ENCODE measurements around the gene GLRX.
"Not testable (repeated sequence)": the region's sequence is repeated elsewhere in the genome, so short reads cannot be mapped to it uniquely, and the experiment has no call there.

Gene GLRX

DNA sequence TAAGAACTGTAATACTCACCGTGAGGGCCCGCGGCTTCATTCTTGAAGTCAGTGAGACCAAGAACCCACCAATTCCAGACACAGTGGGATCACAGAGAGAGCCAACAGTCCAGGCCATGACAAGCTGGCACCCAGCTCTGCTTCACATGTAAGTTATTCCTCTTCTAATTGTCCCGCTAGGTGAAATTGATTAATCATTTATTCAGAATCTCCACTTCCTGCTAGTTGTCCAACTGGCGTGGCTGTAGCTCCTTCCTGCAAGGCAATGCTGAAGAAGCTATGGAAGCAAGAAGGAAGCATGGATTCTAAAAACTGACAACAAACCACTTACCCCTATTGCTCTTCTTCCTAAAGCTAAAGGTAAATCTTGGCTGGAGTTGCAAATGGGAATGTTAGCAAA is 30.0 kb upstream of the GLRX start:
- DNase-seq (ENCODE audit: low read depth): no peak

DNA sequence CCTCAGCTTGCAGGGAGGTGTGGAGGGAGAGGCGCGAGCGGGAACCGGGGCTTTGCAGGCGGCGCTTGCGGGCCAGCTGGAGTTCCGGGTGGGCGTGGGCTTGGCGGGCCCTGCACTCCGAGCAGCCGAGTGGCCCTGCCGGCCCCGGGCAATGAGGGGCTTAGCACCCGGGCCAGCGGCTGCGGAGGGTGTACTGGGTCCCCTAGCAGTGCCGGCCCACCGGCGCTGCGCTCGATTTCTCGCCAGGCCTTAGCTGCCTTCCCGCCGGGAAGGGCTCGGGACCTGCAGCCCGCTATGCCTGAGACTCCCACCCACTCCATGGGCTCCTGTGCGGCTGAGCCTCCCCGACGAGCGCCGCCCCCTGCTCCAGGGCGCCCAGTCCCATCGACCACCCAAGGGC is 28.6 kb upstream of the GLRX start:
- not testable (repeated sequence) for DNase-seq (ENCODE audit: low read depth)

DNA sequence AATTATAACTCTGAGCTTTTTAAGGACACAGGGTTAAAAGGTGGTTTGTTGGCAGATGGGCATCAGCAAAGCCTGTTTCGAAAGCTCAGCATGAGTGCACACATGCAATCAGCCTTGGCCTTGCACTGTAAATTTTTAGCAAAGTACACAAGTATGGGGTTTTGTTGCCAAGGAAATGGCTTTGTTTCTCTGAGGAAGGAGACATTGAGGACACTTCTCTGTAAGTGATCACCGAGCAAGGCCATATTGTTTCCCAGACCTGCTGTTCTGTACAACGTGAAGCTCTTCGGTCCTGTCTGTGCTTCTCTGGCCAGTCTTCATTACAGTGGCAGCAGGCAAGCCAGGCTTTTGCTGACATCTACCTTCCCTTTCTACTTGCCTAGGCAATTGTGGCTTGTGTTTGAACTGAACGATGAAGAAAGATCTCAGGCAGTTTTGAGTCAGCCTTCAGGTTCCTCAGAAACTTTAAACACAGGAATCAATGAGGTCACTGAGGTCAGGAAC is 27.9 kb upstream of the GLRX start:
- no peak for DNase-seq (ENCODE audit: low read depth)

DNA sequence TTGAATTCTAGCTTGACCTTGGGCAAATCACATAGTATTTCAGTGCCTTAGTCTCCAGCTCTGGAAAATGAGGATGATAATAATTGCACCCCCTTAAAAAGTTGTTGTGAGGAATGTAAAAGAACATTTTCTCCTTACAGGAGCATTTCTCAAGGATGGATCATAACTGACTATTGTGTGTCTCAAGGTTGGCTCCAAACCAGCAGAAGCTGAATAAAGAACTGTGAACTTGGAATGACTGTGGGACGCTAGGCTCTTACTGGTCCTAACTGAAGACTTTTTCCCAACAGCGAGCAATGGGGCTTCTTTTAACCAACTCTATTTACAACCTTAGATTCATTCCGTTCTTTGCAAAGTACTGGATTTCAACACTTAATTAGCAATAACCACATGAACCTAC is 26.2 kb upstream of the GLRX start:
- DNase-seq (ENCODE audit: low read depth): no peak

DNA sequence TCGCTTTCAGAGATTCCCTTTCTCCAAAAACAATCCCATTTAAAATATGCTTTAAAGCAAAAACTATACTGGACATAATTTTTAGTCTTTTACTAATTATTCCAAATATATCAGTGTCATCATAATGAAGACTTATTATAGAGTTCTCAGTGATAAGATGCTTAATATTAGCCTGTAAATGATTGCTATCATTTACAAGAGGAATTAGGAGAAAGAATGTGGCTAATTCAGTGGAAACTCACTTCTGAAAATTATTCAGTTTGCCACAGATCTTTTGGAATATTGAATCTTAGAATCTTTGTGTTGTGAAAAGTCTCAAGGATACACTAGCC is 24.7 kb upstream of the GLRX start:
- no peak for DNase-seq (ENCODE audit: low read depth)

DNA sequence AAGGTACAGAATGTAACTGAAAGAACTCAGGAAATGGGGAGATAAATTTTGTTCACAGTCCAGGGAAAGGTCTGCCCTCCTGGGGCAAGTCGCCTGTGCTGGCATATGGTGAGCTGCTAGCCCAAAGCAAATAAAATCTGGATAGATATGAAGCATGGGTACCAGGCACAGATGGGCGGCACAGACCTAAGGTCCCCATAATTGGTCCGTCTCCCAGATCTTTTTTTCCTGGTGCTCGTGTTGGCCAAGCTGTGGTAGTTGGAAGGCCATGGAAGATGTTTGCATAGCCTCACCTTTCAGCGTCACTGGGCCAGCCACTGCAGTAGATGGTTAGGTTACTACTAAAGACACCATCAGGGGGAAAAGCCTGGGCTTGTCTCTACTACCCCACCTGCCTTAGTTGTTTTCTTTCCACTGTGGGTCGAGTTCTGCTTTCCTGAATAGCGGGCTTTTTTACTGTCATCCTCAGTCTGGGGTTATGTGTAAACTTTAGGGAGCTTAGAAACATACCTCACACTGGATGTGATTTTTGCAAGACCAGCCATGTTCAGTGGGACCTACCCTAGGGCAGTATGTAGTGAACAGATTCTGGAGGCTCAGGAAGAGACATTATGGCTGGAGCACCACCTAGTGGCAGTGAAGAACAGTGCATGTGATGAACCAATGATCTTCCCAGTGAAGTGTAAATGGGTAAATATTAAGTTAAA is 24.2 kb upstream of the GLRX start:
- DNase-seq (ENCODE audit: low read depth): no peak

DNA sequence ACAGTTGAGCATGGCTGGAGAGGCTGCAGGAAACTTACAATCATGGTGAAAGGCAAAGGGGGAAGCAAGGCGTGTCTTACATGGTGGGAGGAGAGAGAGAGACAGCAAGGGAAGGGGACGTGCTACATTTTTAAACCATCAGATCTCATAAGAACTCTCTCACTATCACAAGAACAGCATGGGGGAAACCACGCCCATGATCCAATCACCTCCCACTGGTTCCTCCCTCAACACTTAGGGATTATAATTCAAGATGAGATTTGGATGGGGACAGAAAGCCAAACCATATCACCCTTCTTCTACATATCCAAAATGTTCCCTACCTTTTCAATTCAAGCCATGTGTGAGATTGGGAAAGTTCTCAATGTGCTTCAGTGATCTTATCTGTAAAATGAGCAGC is 22.9 kb upstream of the GLRX start:
- no peak for DNase-seq (ENCODE audit: low read depth)

DNA sequence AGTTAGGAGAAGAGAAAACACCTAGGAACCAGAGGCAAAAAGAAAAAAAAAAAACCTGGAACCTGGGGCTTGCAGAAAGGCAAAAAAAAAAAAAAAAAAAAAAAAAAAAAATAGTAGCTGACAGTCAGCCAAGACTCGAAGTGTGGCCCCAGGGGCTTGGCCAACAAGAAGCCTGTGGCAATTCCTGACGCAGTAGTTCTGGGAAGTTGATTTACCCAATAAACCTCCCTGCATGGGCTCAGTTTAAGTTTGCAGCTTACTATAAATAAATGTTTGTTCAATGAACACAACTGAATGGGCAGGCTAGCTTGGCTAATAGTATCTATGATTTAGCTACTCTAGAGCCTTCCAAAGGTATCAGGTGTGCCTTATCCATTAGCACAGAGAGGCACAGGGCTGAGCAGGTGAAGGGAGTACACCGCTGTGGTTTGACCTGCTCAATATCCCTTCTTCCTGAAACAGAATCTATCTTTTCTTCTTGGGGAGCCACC is 21.3 kb upstream of the GLRX start:
- DNase-seq (ENCODE audit: low read depth): no peak

DNA sequence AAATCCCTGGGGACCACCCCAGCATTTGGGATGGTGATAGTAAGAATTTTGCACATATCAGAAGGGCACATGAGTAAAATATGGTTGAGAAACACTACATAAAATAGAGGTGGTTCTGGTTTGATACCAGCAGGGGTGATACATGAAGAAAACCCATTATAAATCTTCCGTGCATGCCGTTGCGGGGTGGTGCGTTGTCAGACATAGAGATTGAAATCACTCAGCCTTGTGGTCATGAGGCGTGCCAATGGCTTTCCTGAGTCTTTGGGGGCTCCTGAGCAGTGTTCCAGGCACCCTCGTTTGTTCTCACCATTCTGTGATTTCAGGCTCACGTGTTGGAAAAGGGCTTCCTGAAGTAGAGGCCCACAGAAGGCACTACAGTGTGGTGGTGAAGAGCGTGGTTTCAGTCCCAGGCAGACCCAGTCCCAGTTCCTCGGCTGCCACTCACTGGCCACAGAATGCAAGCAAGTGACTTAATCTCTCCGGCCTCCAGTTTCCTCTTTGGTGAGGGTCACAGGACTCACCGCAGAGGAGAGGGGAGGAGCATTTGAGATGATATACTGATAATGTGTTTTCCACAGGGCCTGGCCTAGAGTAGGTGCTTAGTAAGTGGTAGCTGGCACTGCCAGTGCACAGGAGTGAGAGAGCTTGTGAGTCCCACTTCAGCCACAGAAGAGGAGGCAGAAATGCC is 20.5 kb upstream of the GLRX start:
- DNase-seq (ENCODE audit: low read depth): peak; percentile 65

DNA sequence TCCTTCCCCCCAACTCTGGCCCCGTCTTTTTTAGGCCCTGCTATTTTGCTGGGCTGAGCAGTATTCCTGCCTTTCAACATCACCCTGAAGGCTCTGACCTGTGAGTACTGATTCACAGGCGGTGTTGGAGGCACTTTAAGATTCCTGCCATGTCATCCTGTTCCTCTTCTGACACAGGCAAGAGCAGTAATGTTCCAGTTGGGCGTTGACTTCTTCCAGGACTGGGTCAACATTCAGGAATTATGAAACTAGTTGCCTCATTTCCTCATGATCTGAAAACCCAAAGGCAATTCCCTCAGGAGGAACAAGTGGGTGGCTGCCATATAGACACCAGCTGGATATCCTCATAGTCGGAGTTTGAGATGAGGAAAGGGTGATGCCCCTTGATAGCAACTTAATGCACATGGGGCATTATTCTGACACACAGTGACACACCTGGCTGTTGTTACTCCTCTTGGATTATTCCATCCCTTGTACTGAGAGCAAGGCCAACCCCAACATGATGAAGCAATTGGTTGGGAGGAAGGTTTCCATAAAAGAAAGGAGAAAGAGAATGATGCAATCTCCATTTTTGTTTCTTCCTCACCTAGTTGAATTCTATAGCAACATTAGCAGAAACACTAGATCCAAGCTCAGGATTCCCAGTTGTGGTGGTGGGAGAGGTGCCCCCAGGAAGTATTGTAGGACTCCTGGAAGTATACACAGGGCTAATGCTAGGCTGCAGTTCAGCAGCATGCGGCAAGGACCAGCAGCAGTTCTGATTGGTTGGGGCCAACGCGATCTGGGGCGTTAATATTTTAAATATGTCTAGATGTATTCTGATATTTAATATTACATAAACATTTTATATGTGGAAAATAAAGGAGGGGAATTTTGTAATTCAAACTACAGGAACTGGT is 19.6 kb upstream of the GLRX start:
- peak; percentile 95 for DNase-seq (ENCODE audit: low read depth)

DNA sequence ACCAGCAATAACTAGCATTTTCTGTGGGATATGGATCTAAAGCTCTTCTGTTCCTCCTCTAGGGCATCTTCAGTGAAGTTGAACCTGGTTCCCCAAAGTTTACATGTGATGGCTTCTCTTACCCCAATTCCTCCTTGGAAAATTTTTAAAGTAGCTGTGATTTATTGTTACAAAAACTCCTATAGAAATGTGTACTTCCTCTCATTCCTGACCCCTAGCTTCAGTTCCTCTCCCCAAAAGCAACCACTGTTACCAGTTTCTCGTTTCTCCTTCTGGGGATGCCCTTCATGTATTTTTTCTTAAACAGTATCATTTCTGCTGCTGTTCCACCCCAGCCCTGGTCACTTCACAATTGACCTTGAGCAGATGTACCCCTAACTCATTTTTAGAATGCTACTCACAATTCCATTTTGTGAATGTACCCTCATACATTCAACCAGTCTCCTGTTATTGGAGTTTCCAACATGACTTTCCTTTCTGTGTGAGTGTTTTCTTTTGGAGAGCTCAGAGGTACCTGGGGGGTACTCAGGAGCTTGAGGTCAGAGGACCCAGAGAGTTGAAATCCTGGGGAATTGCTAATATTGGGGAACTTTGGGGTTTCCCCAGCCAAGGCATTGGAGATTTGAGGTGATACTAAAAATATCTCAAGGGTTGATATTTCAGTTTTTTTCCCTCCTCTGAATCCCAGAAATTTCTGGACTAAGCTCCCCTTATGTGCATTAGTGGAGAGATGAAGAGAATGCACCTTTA is 18.6 kb upstream of the GLRX start:
- no peak for DNase-seq (ENCODE audit: low read depth)

DNA sequence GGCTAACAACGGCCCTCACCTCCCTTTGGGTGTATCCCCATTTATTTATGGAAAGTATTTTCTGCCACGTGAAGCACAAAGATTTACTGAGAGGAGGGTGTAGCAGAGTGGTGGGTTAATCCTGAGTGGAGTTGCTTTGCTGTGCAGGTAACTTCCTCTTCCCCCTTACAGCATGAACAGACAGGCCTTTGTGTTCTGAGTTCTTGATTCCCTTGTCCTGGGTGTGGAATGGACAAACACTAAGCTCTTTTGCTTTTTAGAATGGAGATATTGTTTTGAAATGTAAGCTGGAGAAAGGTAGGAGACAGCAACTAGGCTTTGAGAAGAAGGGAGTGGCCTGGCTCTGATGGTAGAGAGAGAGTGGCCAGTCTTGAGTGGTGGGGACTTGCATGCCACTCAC is 17.1 kb upstream of the GLRX start:
- DNase-seq (ENCODE audit: low read depth): no peak

DNA sequence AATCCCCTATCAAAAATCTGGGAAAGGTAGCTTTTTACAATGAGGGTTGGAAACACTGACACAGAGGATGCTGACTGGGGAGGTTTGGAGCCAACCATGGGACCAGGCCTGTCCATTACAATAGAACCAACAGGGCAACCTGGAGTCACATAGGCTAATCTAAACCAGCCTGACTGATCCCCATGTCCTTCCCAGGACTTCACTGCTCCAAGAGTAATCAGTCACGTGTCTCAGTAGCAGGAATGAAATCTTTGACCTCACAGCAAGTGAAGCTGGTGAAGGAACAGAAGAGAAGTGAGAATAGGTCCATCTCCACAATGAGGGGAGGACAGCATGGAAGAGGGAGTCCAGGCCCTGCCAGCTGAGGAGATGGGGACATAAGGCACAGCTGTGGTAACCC is 16.0 kb upstream of the GLRX start:
- DNase-seq (ENCODE audit: low read depth): no peak

DNA sequence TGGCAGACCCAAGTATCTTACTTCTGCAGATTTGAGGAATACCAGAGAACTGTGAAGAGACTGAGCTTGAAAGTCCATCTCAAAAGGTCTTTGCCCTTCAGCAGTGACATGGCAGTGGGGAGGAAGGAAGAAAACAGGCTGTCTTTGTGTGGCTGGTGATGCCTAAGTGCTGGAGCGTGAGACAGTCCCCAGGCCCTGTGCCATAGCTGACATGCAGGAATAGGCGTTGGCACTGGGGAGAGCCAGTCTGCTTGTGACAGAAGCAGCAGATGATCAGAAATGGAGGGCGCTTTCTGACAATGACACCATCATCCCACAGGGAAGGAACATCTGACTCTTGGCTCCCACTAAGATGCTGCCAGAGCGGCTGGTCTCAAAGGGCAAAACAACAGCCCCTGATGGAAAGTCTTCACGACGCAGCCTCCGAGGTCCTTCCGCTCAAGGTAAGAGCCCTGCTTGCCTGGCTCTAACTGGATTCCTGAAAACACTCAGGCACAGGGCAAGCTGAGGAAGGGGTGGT is 15.5 kb upstream of the GLRX start:
- DNase-seq (ENCODE audit: low read depth): no peak

DNA sequence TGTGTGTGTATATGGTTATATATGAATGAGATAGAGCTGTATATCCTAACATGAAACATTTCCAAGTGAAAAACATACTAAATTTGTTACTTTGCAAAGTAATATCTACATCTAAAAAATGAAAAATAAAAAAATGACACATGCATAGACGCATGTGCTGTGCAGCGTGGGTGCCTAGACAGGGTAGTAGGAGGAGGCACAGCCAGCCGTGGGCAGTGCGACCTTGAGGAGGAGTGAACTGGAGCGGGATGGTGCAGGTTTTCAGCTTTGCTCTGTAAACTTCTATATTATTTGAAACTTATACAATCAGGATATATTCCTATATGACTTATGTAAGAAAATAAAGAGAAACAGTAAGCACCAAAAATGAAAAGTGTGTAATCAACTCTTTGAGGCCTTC is 15.0 kb upstream of the GLRX start:
- no peak for DNase-seq (ENCODE audit: low read depth)

DNA sequence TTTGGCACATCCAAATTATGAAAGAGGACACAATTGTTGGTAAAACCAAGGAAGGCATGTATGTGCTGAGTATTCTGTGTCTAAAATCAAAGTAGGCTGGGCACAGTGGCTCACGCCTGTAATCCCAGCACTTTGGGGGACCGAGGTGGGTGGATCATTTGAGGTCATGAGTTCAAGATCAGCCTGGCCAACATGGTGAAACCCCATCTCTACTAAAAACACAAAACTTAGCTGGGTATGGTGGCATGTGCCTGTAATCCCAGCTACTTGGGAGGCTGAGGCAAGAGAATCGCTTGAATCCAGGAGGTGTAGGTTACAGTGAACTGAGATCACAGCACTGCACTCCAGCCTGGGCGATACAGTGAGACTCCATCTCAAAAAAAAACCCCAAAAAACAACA is 14.4 kb upstream of the GLRX start:
- not testable (repeated sequence) for DNase-seq (ENCODE audit: low read depth)

DNA sequence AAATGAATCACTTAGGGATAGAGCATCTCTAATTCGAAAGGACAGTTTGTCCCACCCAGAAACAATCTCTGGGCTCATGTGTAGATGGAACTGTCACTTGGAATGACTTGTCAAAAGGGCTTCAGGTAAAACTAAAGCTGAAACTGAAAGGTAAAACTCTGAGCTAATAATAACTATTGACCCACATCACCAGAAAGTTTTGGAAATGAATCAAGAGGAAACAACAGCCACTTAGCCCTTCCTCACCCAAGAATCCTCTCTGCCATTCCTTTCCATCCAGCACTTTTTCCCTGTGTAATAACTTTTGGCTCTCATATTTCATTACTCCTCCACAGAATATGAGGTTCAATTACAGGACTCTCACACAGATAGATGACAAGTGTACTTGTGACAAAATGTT is 14.0 kb upstream of the GLRX start:
- no peak for DNase-seq (ENCODE audit: low read depth)

DNA sequence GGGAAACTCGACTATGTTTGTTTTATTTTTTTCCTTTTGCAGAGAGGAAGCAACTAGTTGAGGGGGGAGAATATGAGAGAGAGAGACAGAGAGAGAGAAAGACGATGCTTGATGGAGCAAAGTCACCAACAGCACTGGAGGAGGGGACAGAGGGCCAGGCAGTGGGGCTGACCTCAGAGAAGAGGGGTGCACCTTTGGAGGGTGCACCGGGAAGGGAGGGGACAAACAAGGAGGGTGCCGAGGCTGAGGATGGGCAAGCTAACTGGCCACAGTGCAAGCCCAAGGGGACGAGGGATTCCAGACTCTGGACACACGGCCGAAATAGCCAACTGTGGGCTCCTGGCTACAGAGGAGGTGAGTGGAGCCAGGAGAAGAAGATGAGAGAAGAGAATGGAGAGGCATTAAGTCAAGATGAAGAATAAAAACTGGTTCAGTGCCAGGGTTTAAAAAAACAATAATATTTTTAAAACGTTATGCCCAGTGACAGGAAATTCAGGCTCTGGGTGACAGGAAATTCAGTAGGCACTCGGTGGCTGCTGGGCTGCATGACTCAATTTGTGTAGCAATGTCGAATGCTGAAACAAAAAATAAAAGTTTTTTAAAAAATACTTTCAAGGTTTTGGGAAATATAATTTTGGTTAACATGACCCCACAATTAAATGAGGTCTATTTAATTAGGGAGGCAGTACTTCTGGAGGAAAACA is 13.3 kb upstream of the GLRX start:
- no peak for DNase-seq (ENCODE audit: low read depth)

DNA sequence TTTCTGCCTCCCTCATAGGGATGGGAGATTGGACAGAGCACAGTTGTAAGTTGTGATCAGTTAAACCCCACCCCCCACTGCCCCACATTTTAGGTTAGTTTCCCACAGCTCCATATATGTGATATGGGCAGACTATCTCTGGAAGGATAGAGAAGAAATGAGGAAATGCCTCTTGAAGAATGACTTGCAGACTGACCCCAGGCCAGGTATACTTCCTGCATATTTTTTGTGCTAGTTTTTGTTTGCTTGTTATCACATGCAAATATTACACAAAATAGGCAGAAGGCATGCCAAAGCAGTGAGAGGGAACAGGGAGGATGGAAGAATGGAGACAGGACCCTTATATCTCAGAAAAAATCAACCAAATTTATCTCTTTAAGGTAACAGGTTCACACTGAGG is 10.1 kb upstream of the GLRX start:
- DNase-seq (ENCODE audit: low read depth): no peak

DNA sequence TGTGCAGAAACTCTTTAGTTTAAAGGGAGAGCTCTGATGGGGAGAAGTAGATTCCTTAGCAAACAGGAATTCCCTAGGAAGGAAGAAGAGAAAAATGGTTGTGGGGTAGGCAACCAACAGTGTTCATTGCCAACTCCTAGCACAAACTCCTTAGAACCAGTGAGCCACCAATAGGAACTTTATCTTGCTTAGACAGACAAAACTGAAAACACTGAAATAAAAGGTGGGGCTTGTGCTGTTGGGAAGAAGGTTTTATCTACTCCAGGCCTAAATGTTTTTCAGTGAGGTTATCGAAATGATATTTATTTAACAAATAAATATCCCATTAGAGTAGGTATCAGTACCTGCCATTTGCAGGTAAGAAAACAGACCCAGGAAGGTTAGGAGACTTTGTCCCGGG is 7.7 kb upstream of the GLRX start:
- DNase-seq (ENCODE audit: low read depth): no peak

DNA sequence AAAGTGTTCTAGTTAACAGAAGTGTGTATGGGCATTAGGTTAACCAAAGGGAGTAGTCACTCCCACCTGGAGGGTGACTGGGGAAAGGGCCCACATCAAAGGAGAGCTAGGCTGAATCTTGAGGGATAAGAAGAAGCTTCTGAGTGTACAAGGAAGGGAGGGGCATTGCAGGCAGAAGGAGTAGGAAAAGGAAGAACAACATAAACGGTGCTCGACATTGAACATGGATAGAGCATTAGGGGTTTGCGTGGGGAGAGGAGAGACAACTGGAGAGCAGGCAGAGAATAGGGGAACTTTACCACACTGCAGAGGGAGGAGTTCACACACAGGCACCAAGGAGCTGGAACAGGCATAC is 5.3 kb upstream of the GLRX start:
- no peak for DNase-seq (ENCODE audit: low read depth)

Measured in stromal cell of bone marrow (primary cell).